Breast epithelium (tissue), 4 donors: ENCODE measurements around the gene ORC4. TPM values are rescaled to one million over a fixed set of nuclear protein-coding genes. Genes with fewer than 3 reads are reported as not detected.
"Not testable (repeated sequence)": the region's sequence is repeated elsewhere in the genome, so short reads cannot be mapped to it uniquely, and the experiment has no call there.

Experiments
- DNase-seq, 2 donors: peaks; one replicate each; pipeline ENCODE4 v3.0.0-alpha.2; 2019; ENCODE audit warnings: low spot score in 2 of 2
- H3K27ac ChIP-seq, 2 donors: fragments of 200-600 bp; sonication (generic) in 1 of 2; one replicate each; pipeline ENCODE4 v1.5.1; 2016 to 2019; ENCODE audit warnings: mild to moderate bottlenecking in 1 of 2
- H3K27me3 ChIP-seq, 2 donors: fragments of 200-600 bp; sonication (generic) in 1 of 2; one replicate each; pipeline versions ENCODE4 v1.5.1 to v1.6.0; 2017 to 2019; ENCODE audit warnings: control low read depth in 1 of 2, mild to moderate bottlenecking in 1 of 2
- H3K36me3 ChIP-seq: fragments of 200-600 bp; one replicate; pipeline ENCODE4 v1.5.1; 2019
- H3K4me1 ChIP-seq, 2 donors: fragments of 200-600 bp; sonication (generic); one replicate each; pipeline ENCODE4 v1.5.1; 2016 to 2019; ENCODE audit warnings: control low read depth in 1 of 2
- H3K4me3 ChIP-seq, 3 donors: fragments of 200-600 bp; sonication (generic); 1 replicate in 2 of 3; 2 replicates in 1 of 3; pipeline ENCODE4 v1.5.1; 2016 to 2019; ENCODE audit warnings: mild to moderate bottlenecking in 3 of 3, moderate library complexity in 2 of 3
- H3K9me3 ChIP-seq, 2 donors: fragments of 200-600 bp; sonication (generic) in 1 of 2; one replicate each; pipeline ENCODE4 v1.5.1; 2016 to 2019; ENCODE audit warnings: control low read depth in 1 of 2
- POLR2A ChIP-seq: fragments of 450-650 bp; IDR thresholded peaks from one replicate; pipeline ENCODE4 v1.6.1; 2016; ENCODE audit warnings: antibody characterized with exemption, mild to moderate bottlenecking, moderate library complexity
- POLR2AphosphoS5 ChIP-seq, 3 donors: sonication (generic); formaldehyde crosslinking; IDR thresholded peaks; one replicate each; pipeline ENCODE4 v1.6.1; 2017; ENCODE audit warnings: antibody characterized with exemption in 3 of 3
- intact Hi-C: fragments of 100-400 bp; cut with DNase I; formaldehyde crosslinking; loops from one replicate; pipeline ENCODE4 v1.15.1; 2023; ENCODE audit warnings: low total_unique reads
- total RNA-seq, 3 donors: library from RNA; depleted of rRNA; stranded (reverse); fragments of >200 nt; gene quantifications; one replicate each; pipeline ENCODE4 v1.1.0, GENCODE V29; 2016
- TF ChIP-seq, protein P1 (sequence below), 3 donors: fragments of 450-650 bp; IDR thresholded peaks; one replicate each; pipeline ENCODE4 v1.5.1; 2016 to 2017; ENCODE audit warnings: antibody characterized with exemption in 3 of 3, mild to moderate bottlenecking in 3 of 3, moderate library complexity in 3 of 3

Gene ORC4
- total RNA-seq, 3 donors from 2014 or later: 36.5 to 87.5 (median 42.9) TPM

DNA sequence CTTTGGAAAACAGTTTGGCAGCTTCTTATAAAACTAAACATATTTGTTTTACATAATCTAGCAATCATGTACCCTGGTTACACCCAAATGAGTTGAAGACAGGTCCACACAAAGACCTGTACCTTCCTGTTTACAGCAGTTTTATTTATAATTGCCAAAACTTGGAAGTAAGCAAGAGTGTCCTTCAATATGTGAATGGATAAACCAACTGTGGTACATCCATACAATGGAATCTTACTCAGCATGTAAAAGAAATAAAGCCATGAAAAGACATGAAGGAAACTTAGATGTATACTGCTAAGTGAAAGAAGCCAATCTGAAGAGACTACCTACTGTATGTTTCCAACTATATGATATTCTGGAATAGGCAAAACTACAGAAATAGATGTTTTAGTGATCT, 23.7 kb downstream of the ORC4 start:
- Histone ChIP-seq H3K9me3 (no peaks in the 10 kb centered on the region), H3K36me3 (no peaks in the 10 kb centered on the region), H3K27ac (no peak overlapping the region), H3K27me3 (no peaks in the 10 kb centered on the region), H3K4me1 (peaks cover 0 to 4% of the 10 kb centered on the region in 2 donors), H3K4me3 (no peak overlapping the region)
- intact Hi-C loops: no loop called here
- TF ChIP-seq, protein P1, sequence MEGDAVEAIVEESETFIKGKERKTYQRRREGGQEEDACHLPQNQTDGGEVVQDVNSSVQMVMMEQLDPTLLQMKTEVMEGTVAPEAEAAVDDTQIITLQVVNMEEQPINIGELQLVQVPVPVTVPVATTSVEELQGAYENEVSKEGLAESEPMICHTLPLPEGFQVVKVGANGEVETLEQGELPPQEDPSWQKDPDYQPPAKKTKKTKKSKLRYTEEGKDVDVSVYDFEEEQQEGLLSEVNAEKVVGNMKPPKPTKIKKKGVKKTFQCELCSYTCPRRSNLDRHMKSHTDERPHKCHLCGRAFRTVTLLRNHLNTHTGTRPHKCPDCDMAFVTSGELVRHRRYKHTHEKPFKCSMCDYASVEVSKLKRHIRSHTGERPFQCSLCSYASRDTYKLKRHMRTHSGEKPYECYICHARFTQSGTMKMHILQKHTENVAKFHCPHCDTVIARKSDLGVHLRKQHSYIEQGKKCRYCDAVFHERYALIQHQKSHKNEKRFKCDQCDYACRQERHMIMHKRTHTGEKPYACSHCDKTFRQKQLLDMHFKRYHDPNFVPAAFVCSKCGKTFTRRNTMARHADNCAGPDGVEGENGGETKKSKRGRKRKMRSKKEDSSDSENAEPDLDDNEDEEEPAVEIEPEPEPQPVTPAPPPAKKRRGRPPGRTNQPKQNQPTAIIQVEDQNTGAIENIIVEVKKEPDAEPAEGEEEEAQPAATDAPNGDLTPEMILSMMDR (IDR thresholded peaks at IDR 0.05): no peak
- TF ChIP-seq POLR2A (no peak), POLR2AphosphoS5 (IDR thresholded peaks at IDR 0.05) (no peak)
- DNase-seq: no peak

DNA sequence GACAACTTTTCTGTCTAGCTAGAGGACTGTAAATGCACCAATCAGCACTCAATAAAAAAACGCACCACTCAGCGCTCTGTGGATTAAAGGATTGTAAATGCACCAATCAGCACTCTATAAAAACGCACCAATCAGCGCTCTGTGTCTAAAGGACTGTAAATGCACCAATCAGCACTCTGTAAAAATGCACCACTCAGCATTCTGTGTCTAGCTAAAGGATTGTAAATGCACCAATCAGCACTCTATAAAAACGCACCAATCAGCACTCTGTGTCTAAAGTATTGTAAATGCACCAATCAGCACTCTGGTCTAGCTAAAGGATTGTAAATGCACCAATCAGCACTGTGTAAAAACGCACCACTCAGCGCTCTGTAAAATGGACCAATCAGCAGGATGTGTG, 25.6 kb downstream of the ORC4 start:
- intact Hi-C loops: not testable (repeated sequence)

DNA sequence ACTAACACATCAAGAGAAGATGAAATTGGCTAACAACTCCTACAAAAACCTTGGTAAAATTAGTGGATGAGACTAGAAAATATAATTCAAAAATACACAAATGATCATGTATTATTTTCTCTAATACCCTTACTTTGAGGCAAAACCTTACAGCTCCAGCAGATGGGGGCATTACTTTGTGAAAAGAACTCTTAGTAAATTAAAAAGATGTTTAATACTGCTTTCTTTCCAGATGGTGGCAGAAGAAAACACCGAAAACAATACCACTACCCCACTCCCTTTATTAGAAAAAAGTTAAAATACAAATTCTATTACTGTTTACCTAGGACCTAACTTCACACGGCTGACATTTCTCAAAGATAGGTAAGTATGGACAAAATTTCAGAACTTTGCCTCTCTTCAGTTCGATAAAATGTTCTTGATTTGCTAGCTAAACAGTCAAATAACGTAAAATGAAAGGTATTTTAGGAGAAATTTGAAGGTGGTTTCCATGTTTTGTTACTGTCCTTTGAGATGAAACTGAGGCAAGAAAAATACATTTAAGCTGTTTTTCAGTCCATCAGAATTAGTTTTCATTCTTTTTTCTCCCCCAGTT, 30.6 kb downstream of the ORC4 start:
- TF ChIP-seq POLR2AphosphoS5 (IDR thresholded peaks at IDR 0.05) (no peak), POLR2A (no peak)
- TF ChIP-seq, protein P1 (IDR thresholded peaks at IDR 0.05): peak in 2 of 3 donors; percentile 36 to 59
- no peak for DNase-seq
- Histone ChIP-seq H3K9me3 (no peaks in the 10 kb centered on the region), H3K4me3 (no peak overlapping the region), H3K27me3 (no peaks in the 10 kb centered on the region), H3K4me1 (no peaks in the 10 kb centered on the region), H3K27ac (no peak overlapping the region), H3K36me3 (no peaks in the 10 kb centered on the region)
- intact Hi-C loops: no loop called here

More for the DNA sequence above, 25.6 kb downstream of the ORC4 start:
- not testable (repeated sequence) for H3K4me1 ChIP-seq, H3K27ac ChIP-seq, H3K9me3 ChIP-seq, H3K36me3 ChIP-seq, H3K27me3 ChIP-seq, H3K4me3 ChIP-seq, DNase-seq

- DNase-seq: no peak
- intact Hi-C loops: no loop called here
- Histone ChIP-seq H3K4me3 (no peak overlapping the region), H3K27ac (no peak overlapping the region), H3K27me3 (no peaks in the 10 kb centered on the region), H3K4me1 (no peaks in the 10 kb centered on the region), H3K9me3 (no peaks in the 10 kb centered on the region), H3K36me3 (no peaks in the 10 kb centered on the region)
- TF ChIP-seq, protein P1 (IDR thresholded peaks at IDR 0.05): no peak
- no peak for TF ChIP-seq POLR2AphosphoS5 (IDR thresholded peaks at IDR 0.05)
- no peak for TF ChIP-seq POLR2A
These were observed 31.4 kb downstream of the ORC4 start for GRCh38 chr2:147989102-147989501.

DNA sequence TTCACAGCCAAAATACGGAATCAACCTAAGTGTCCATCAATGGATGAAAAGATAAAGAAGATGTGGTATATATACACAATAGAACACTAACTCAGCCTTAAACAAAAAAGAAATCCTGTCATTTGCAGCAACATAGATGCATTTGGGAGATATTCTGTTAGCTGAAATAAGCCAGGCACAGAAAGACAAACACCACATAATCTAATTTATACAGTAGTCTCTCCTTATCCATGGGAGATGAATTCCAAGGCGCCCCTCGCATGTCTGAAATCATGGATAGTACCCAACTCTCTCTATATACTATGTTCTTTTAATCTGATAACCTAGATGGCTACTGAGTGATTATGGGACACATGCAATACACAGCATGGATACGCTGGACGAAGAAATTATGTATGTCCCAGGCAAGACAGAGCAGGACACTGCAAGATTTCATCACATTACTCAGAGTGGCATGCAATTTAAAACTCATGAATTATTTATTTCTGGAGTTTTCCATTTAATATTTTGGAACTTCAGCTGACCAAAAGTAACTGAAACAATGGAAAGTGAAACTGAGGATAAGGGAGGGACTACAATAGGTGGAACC, 39.5 kb downstream of the ORC4 start:
- intact Hi-C loops: no loop called here
- Histone ChIP-seq H3K4me3 (no peak overlapping the region), H3K9me3 (peaks cover 0 to 10% of the 10 kb centered on the region in 2 donors), H3K27me3 (no peaks in the 10 kb centered on the region), H3K36me3 (no peaks in the 10 kb centered on the region), H3K27ac (no peak overlapping the region), H3K4me1 (no peaks in the 10 kb centered on the region)
- TF ChIP-seq POLR2A: no peak
- TF ChIP-seq POLR2AphosphoS5 (IDR thresholded peaks at IDR 0.05): no peak
- TF ChIP-seq, protein P1 (IDR thresholded peaks at IDR 0.05): no peak
- DNase-seq: no peak
